ENCODE data around the gene STAG2.
A peak's percentile ranks its signal among the peaks of the same experiment; 100 is the strongest.
"Not testable (repeated sequence)": the region's sequence is repeated elsewhere in the genome, so short reads cannot be mapped to it uniquely, and the experiment has no call there.

Gene STAG2

GRCh38 chrX:123961268-123962005 lies at the start of gene STAG2:
Gene STAG2 (plus strand): TSS chrX:123961706. CDS start chrX:124022628, 60,922 bp downstream.
- H3K9ac ChIP-seq (ENCODE audit: low read depth, low read length) = peak within 1 kb of the TSS; percentile 99
- H3K9me3 ChIP-seq (ENCODE audit: control insufficient read depth, insufficient read depth, low read length) = no peaks in the 10 kb centered on the region
- no peaks in the 10 kb centered on the region for H3K27me3 ChIP-seq (ENCODE audit: control insufficient read depth, insufficient read depth, low read length)
- H3K27ac ChIP-seq (ENCODE audit: low read depth, low read length) = peak within 1 kb of the TSS; percentile 99
- H3K36me3 ChIP-seq (ENCODE audit: control insufficient read depth, insufficient read depth, low read length) = 0 out of 2 replicates have a peak, but pooled peaks cover 4% of the 10 kb centered on the region
- peaks cover 16% of the 10 kb centered on the region; the same call in 1 of the 2 replicates for H3K4me1 ChIP-seq (ENCODE audit: control insufficient read depth, insufficient read depth, low read length)
- peak within 1 kb of the TSS; percentile 90 for H3K4me3 ChIP-seq (ENCODE audit: low read depth, low read length)

- 0 out of 2 replicates have a peak, but pooled peaks cover 1% of the 10 kb centered on the region for H3K36me3 ChIP-seq (ENCODE audit: control insufficient read depth, insufficient read depth, low read length)
- H3K4me1 ChIP-seq (ENCODE audit: control insufficient read depth, insufficient read depth, low read length) = no peaks in the 10 kb centered on the region; the same call in 1 of the 2 replicates
- H3K27ac ChIP-seq (ENCODE audit: low read depth, low read length) = no peak overlapping the region
- H3K9me3 ChIP-seq (ENCODE audit: control insufficient read depth, insufficient read depth, low read length) = no peaks in the 10 kb centered on the region
- no peaks in the 10 kb centered on the region for H3K27me3 ChIP-seq (ENCODE audit: control insufficient read depth, insufficient read depth, low read length)
- no peak overlapping the region for H3K9ac ChIP-seq (ENCODE audit: low read depth, low read length)
- no peak overlapping the region for H3K4me3 ChIP-seq (ENCODE audit: low read depth, low read length)
Measured at GRCh38 chrX:123917069-123917468, 44.4 kb upstream of the STAG2 start.

- H3K9me3 ChIP-seq (ENCODE audit: control insufficient read depth, insufficient read depth, low read length) = no peaks in the 10 kb centered on the region
- no peaks in the 10 kb centered on the region for H3K36me3 ChIP-seq (ENCODE audit: control insufficient read depth, insufficient read depth, low read length)
- no peaks in the 10 kb centered on the region for H3K27me3 ChIP-seq (ENCODE audit: control insufficient read depth, insufficient read depth, low read length)
- H3K4me1 ChIP-seq (ENCODE audit: control insufficient read depth, insufficient read depth, low read length) = no peaks in the 10 kb centered on the region; the same call in 1 of the 2 replicates
- no peak overlapping the region for H3K9ac ChIP-seq (ENCODE audit: low read depth, low read length)
- H3K4me3 ChIP-seq (ENCODE audit: low read depth, low read length) = no peak overlapping the region
- no peak overlapping the region for H3K27ac ChIP-seq (ENCODE audit: low read depth, low read length)
Measured at GRCh38 chrX:123918106-123918721, 43.3 kb upstream of the STAG2 start.

- no peak overlapping the region for H3K27ac ChIP-seq (ENCODE audit: low read depth, low read length)
Measured at GRCh38 chrX:123920105-123920785, 41.3 kb upstream of the STAG2 start.

GRCh38 chrX:123923211-123923610 lies 38.3 kb upstream of the STAG2 start:
- H3K4me3 ChIP-seq (ENCODE audit: low read depth, low read length) = no peak overlapping the region
- peaks cover 7% of the 10 kb centered on the region for H3K4me1 ChIP-seq (ENCODE audit: control insufficient read depth, insufficient read depth, low read length)
- no peaks in the 10 kb centered on the region for H3K36me3 ChIP-seq (ENCODE audit: control insufficient read depth, insufficient read depth, low read length)
- no peaks in the 10 kb centered on the region for H3K9me3 ChIP-seq (ENCODE audit: control insufficient read depth, insufficient read depth, low read length)
- no peak overlapping the region for H3K9ac ChIP-seq (ENCODE audit: low read depth, low read length)
- no peak overlapping the region for H3K27ac ChIP-seq (ENCODE audit: low read depth, low read length)
- H3K27me3 ChIP-seq (ENCODE audit: control insufficient read depth, insufficient read depth, low read length) = no peaks in the 10 kb centered on the region

More at GRCh38 chrX:123920105-123920785, 41.3 kb upstream of the STAG2 start:
- H3K9ac ChIP-seq (ENCODE audit: low read depth, low read length) = no peak overlapping the region
- no peaks in the 10 kb centered on the region for H3K9me3 ChIP-seq (ENCODE audit: control insufficient read depth, insufficient read depth, low read length)
- H3K36me3 ChIP-seq (ENCODE audit: control insufficient read depth, insufficient read depth, low read length) = no peaks in the 10 kb centered on the region
- H3K4me1 ChIP-seq (ENCODE audit: control insufficient read depth, insufficient read depth, low read length) = peaks cover 7% of the 10 kb centered on the region
- no peak overlapping the region for H3K4me3 ChIP-seq (ENCODE audit: low read depth, low read length)
- no peaks in the 10 kb centered on the region for H3K27me3 ChIP-seq (ENCODE audit: control insufficient read depth, insufficient read depth, low read length)

GRCh38 chrX:123924186-123924585 lies 37.3 kb upstream of the STAG2 start:
- H3K4me3 ChIP-seq (ENCODE audit: low read depth, low read length) = 0 out of 2 replicates have a peak overlapping the region, but pooled peaks have one; percentile 6
- peak overlapping the region; percentile 88 for H3K27ac ChIP-seq (ENCODE audit: low read depth, low read length)
- H3K27me3 ChIP-seq (ENCODE audit: control insufficient read depth, insufficient read depth, low read length) = no peaks in the 10 kb centered on the region
- H3K4me1 ChIP-seq (ENCODE audit: control insufficient read depth, insufficient read depth, low read length) = peaks cover 7% of the 10 kb centered on the region
- H3K9ac ChIP-seq (ENCODE audit: low read depth, low read length) = peak overlapping the region; percentile 7; the same call in 1 of the 2 replicates
- H3K36me3 ChIP-seq (ENCODE audit: control insufficient read depth, insufficient read depth, low read length) = no peaks in the 10 kb centered on the region
- H3K9me3 ChIP-seq (ENCODE audit: control insufficient read depth, insufficient read depth, low read length) = no peaks in the 10 kb centered on the region

- no peak overlapping the region for H3K27ac ChIP-seq (ENCODE audit: low read depth, low read length)
- H3K4me3 ChIP-seq (ENCODE audit: low read depth, low read length) = no peak overlapping the region
- H3K36me3 ChIP-seq (ENCODE audit: control insufficient read depth, insufficient read depth, low read length) = no peaks in the 10 kb centered on the region
- H3K4me1 ChIP-seq (ENCODE audit: control insufficient read depth, insufficient read depth, low read length) = peaks cover 7% of the 10 kb centered on the region
- H3K9me3 ChIP-seq (ENCODE audit: control insufficient read depth, insufficient read depth, low read length) = peaks cover 5% of the 10 kb centered on the region
- H3K9ac ChIP-seq (ENCODE audit: low read depth, low read length) = no peak overlapping the region
- H3K27me3 ChIP-seq (ENCODE audit: control insufficient read depth, insufficient read depth, low read length) = no peaks in the 10 kb centered on the region
Measured at GRCh38 chrX:123927845-123928244, 33.7 kb upstream of the STAG2 start.

GRCh38 chrX:123932055-123932454 lies 29.5 kb upstream of the STAG2 start:
- not testable (repeated sequence) for H3K27me3 ChIP-seq (ENCODE audit: control insufficient read depth, insufficient read depth, low read length); H3K36me3 ChIP-seq (ENCODE audit: control insufficient read depth, insufficient read depth, low read length); H3K4me3 ChIP-seq (ENCODE audit: low read depth, low read length); H3K9me3 ChIP-seq (ENCODE audit: control insufficient read depth, insufficient read depth, low read length); H3K27ac ChIP-seq (ENCODE audit: low read depth, low read length); H3K4me1 ChIP-seq (ENCODE audit: control insufficient read depth, insufficient read depth, low read length); H3K9ac ChIP-seq (ENCODE audit: low read depth, low read length)

GRCh38 chrX:123943074-123943473 lies 18.4 kb upstream of the STAG2 start:
- no peaks in the 10 kb centered on the region for H3K9me3 ChIP-seq (ENCODE audit: control insufficient read depth, insufficient read depth, low read length)
- H3K4me1 ChIP-seq (ENCODE audit: control insufficient read depth, insufficient read depth, low read length) = peaks cover 13% of the 10 kb centered on the region
- H3K27ac ChIP-seq (ENCODE audit: low read depth, low read length) = no peak overlapping the region
- H3K27me3 ChIP-seq (ENCODE audit: control insufficient read depth, insufficient read depth, low read length) = no peaks in the 10 kb centered on the region
- no peak overlapping the region for H3K4me3 ChIP-seq (ENCODE audit: low read depth, low read length)
- no peaks in the 10 kb centered on the region for H3K36me3 ChIP-seq (ENCODE audit: control insufficient read depth, insufficient read depth, low read length)
- 0 out of 2 replicates have a peak overlapping the region, but pooled peaks have one; percentile 18 for H3K9ac ChIP-seq (ENCODE audit: low read depth, low read length)

GRCh38 chrX:123943488-123943887 lies 18.0 kb upstream of the STAG2 start:
- Histone ChIP-seq H3K36me3 (ENCODE audit: control insufficient read depth, insufficient read depth, low read length) (no peaks in the 10 kb centered on the region), H3K4me3 (ENCODE audit: low read depth, low read length) (no peak overlapping the region), H3K4me1 (ENCODE audit: control insufficient read depth, insufficient read depth, low read length) (peaks cover 13% of the 10 kb centered on the region), H3K27me3 (ENCODE audit: control insufficient read depth, insufficient read depth, low read length) (no peaks in the 10 kb centered on the region), H3K9me3 (ENCODE audit: control insufficient read depth, insufficient read depth, low read length) (no peaks in the 10 kb centered on the region), H3K9ac (ENCODE audit: low read depth, low read length) (0 out of 2 replicates have a peak overlapping the region, but pooled peaks have one; percentile 18), H3K27ac (ENCODE audit: low read depth, low read length) (no peak overlapping the region)

Measured in HUES48 (cell line).